NT2/D1 (cell line): ENCODE data around the gene REPS1.

Experiments
- YY1 ChIP-seq: IDR thresholded peaks from 2 replicates; pipeline ENCODE4 v1.6.1; 2011; ENCODE audit not compliant: insufficient read length, insufficient read depth
- ZNF274 ChIP-seq: IDR thresholded peaks from 2 replicates; pipeline ENCODE4 v1.6.1; 2011; ENCODE audit warnings: mild to moderate bottlenecking, low read depth, low read length

GRCh38 chr6:138971601-138972000 lies 16.5 kb downstream of the REPS1 start:
- no peak for TF ChIP-seq ZNF274
- TF ChIP-seq YY1 = no peak
